GM12891 (cell line): ENCODE data around the gene C11orf71.

Experiments
- POLR2A ChIP-seq: IDR thresholded peaks from 2 replicates; pipeline ENCODE4 v1.6.1; 2011; ENCODE audit warnings: low read depth, low read length, control low read depth
- POLR2AphosphoS5 ChIP-seq: IDR thresholded peaks from 2 replicates; pipeline ENCODE4 v1.6.1; 2011; ENCODE audit warnings: low read depth, low read length, control low read depth
- POU2F2 ChIP-seq: IDR thresholded peaks from 2 replicates; pipeline ENCODE4 v1.6.1; 2011; ENCODE audit warnings: low read depth, mild to moderate bottlenecking, control low read depth, low read length, moderate library complexity

GRCh38 chr11:114377612-114378267 is 22.6 kb downstream of the C11orf71 start:
- no peak for TF ChIP-seq POLR2A
- TF ChIP-seq POLR2AphosphoS5, result no peak
- no peak for TF ChIP-seq POU2F2
